Jurkat, Clone E6-1 (cell line): ENCODE data around the gene CACNA2D3.

Experiments
- DNase-seq: peaks from one replicate; pipeline ENCODE4 v3.0.0-alpha.2; 2011; ENCODE audit warnings: low read depth, low spot score
- H3K4me3 ChIP-seq: 2 replicates; pipeline ENCODE4 v1.5.1; 2011; ENCODE audit warnings: mild to moderate bottlenecking, low read length, control low read depth, moderate library complexity

Gene CACNA2D3

DNA sequence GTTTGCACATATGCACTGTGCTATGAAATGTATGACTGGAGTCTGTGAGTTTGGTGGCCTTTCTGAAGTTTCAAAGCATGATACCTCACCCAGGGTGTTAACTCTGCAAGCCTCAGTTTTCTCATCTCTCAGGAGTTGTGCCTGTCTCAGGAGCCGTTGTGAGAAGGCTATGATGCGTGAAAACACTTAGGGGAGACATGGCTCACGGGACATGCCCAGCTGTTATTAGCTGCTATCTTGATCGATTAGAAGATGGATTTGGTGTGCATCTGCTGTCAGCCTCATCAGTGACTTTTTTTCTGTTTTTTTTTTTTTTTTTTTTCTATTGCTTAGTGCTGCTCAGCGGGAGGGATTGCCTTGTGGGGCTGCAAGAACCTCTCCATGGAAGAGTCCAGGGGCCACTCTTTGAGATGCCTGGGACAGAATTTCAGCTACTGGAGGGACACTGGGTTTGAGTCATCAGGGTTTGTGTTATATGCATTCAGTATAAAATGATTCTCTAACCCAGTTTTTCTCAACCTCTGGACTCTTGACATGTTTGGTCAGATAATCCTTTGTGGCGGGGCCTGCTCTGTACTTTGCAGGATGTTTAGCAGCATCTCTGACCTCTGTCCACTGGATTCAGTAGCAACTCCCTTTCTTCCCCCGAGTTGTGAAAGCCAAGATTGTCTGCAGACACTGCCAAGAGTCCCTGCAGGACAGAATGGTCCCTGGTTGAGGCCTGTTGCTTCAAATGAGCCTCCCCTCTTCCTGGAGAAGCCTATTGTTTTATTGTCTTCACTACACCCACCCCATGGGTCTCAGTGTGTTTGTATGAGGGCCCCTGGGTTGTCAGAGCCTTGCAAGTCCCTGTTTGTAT, 181.4 kb downstream of the CACNA2D3 start:
- H3K4me3 ChIP-seq = no peak overlapping the region
- DNase-seq = no peak

DNA sequence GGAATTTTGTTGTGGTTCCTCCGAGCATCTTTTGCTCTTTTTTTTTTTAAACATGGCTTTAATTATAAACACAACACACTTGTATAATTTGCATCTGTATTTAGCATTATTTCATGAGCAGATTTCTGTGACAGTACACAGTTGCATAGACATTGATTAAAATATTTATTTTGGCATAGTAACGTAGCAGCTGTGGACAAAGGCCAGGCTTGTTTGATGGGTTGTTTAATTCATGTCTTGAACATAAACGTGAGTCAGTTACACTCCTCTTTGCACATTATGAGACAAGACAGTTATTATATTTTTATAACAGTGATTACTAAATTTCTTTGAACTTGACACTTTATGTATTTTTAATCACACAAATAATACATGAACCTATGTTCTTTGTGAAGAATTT, 182.5 kb downstream of the CACNA2D3 start:
- DNase-seq = no peak
- no peak overlapping the region for H3K4me3 ChIP-seq

DNA sequence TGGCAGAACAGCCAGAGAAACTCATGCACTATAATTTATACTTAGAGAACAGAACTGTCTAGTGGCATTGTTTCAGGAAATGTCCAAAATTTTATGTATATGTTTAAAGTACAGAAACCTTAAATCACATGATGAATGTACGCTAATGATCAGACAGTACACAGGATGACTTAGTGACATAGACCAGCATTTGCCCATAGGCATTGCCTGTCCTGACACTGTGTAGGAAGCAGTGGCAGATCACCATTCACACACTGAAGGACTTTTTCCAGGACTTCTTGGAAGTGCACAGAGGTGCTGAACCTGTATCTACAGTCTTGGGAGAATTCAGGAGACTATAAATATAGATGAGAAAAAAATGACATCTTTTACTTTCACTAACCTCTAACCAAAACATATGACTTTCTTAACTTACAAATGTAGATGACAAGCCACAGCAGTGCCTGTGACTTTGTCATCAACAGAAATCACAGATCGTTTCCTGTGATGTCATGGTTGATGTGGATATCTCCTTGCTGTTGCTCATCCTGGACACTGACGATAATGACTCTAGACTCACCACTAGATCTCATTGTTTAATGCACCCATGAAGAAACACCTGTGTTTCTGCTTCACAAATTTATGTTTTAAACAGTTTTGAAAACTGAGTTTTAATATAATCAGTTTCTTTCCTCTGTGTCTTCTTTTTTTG, 183.2 kb downstream of the CACNA2D3 start:
- no peak overlapping the region for H3K4me3 ChIP-seq
- no peak for DNase-seq

DNA sequence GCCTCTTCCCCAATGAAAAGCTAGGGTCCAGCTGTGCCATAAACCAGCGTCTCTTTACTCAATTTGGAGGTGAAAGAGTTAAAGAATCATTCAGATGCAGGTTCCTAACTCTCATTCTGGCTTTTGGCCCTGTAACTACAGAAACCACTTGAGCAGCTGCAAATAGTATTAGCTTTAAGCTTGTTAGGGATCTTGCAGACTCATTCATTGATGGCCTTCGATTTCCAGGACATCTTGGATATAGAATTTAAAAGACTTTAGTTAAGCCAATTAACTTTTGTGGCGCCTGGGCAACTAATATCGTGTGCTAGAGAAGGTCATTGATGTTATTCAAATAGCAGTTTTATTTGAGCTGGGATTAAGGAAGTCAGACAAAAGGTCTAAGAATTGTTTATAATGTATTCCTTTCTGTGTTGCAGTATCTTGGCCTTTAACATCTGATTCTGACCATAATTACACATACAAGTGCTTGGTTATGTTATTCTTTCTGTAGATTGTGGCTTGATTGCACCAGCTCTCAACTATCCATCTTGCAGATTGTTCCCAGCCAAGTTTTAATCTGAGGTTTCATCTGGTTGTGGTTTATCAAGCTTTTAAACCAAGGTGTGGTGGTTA, 185.3 kb downstream of the CACNA2D3 start:
- no peak for DNase-seq
- no peak overlapping the region for H3K4me3 ChIP-seq

DNA sequence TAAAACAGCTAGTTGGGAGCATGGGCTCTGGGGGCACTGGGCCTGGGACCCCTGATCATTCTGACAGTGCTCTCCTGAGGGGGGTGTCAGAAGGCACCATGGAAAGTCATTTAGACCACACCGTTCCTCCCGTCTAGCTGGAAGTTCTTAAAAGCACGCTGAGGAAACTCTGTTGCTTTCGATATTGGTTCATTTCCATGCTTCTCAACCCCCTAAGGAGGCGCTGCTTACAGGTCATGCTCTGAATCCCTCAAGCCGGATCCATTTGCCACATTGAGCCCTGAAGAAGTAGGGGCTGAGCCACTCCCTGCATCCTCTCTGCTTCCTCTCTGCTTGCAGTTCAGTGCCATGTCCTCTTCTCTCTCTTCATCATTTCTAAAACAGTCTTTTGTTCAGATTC, 187.2 kb downstream of the CACNA2D3 start:
- DNase-seq = no peak
- no peak overlapping the region for H3K4me3 ChIP-seq

- H3K4me3 ChIP-seq = no peak overlapping the region
- no peak for DNase-seq
These were observed 188.9 kb downstream of the CACNA2D3 start for GRCh38 chr3:54311211-54311747.

GRCh38 chr3:54312156-54312899, 190.0 kb downstream of the CACNA2D3 start:
- no peak overlapping the region for H3K4me3 ChIP-seq
- DNase-seq = no peak

- H3K4me3 ChIP-seq = no peak overlapping the region
- DNase-seq = no peak
These were observed 191.1 kb downstream of the CACNA2D3 start for GRCh38 chr3:54313418-54313817.

GRCh38 chr3:54321520-54321919, 199.2 kb downstream of the CACNA2D3 start:
- DNase-seq = no peak
- H3K4me3 ChIP-seq = no peak overlapping the region

- no peak overlapping the region for H3K4me3 ChIP-seq
- no peak for DNase-seq
These were observed 200.0 kb downstream of the CACNA2D3 start for GRCh38 chr3:54322354-54322753.

DNA sequence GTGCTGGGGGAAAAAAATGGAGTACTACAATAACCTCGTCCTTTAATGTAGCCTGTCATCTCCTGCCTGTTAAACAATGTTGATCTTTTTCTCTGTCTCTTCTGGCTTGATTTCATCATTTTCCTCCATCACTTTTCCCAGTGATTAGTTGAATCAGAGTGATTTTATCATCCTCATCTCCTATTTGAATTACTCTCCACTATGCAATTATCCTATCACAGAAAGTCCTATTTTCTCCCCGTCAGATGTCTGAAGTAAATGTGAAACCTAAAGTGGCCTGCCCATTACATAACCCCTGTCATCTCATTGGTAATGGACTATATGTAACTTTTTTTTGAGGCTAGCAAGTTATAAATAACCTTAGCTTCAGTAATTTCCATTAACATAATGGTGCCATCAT, 201.8 kb downstream of the CACNA2D3 start:
- no peak overlapping the region for H3K4me3 ChIP-seq
- DNase-seq = no peak

- no peak for DNase-seq
- no peak overlapping the region for H3K4me3 ChIP-seq
These were observed 204.6 kb downstream of the CACNA2D3 start for GRCh38 chr3:54326951-54327350.

GRCh38 chr3:54331341-54331740, 209.0 kb downstream of the CACNA2D3 start:
- H3K4me3 ChIP-seq = no peak overlapping the region
- DNase-seq = no peak

- DNase-seq = no peak
- H3K4me3 ChIP-seq = no peak overlapping the region
These were observed 215.5 kb downstream of the CACNA2D3 start for GRCh38 chr3:54337846-54338245.

DNA sequence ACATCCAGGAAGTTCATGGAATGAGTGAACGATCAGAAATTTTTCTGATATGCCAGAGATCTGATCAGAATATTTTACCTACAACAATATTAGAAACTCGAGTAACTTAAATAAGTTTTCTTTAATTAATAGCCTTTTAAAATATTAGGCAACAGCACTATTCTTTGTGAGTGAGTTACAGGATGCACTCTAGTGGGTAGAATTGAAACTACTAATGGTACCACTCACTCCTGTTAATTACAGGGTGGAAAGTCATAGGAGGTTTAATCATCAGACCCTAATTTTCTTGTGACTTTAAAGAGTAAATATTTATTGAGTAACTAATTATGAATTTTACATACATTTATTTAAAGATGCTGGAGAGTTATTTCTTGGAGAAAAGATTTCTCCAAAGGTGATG, 217.3 kb downstream of the CACNA2D3 start:
- no peak overlapping the region for H3K4me3 ChIP-seq
- no peak for DNase-seq

DNA sequence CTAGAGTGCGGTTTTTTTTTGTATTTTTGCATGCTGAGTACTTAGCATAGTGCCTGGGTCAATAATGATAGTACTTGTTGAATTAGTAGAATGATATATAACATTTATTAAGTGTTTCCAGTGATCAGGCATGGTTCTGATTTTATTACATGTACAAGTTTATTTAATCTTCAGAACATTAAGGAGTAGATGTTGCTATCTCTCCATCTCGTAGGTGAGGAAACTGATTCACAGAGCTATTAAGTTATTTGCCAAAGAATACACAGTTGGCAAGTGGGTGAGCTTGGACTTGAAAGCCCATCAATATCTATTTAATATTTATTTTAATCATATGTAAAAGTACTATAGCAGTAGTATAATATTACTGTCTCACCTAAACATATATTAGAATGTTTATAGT, 219.5 kb downstream of the CACNA2D3 start:
- H3K4me3 ChIP-seq = no peak overlapping the region
- no peak for DNase-seq

DNA sequence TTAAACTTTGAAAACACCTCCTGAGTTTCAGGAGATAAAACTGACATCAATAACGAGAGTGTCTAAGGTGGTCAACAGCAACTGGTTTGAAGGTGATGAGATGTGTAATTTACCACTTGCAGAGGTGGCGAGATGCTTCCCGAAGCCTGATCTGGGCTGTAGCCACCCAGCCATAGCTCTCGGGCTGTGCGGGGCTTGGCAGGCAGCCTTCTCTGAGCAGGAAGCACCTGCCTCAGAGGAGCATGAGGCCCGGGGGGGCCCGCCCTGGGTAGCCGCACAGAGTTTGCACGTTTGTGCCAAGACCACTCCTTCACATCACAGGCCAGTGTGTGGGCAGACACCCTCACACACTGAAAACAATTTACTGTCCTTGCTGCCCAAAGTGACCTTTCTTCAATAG, 220.3 kb downstream of the CACNA2D3 start:
- DNase-seq = peak; percentile 54
- H3K4me3 ChIP-seq = no peak overlapping the region

GRCh38 chr3:54343495-54343894, 221.1 kb downstream of the CACNA2D3 start:
- H3K4me3 ChIP-seq = no peak overlapping the region
- no peak for DNase-seq

GRCh38 chr3:54344601-54345231, 222.4 kb downstream of the CACNA2D3 start:
- no peak overlapping the region for H3K4me3 ChIP-seq
- DNase-seq = no peak
